Gastrocnemius medialis (tissue), 4 donors: ENCODE measurements around the gene GMEB2. TPM values are rescaled to one million over a fixed set of nuclear protein-coding genes. Genes with fewer than 3 reads are reported as not detected.
A peak's percentile ranks its signal among the peaks of the same experiment; 100 is the strongest.

Experiments used
- ATAC-seq, 2 donors: fragments of 150-250 bp; one replicate each; pipeline ENCODE4 v1.9.1; 2016
- DNase-seq, 2 donors: peaks; one replicate each; pipeline ENCODE4 v3.0.0-alpha.2; 2019
- H3K27ac ChIP-seq, 4 donors: fragments of 200-600 bp; sonication (generic); 1 replicate in 1 of 4; 2 replicates in 3 of 4; pipeline ENCODE4 v1.5.1; 2016 to 2018; ENCODE audit warnings: mild to moderate bottlenecking in 2 of 4, moderate library complexity in 1 of 4
- H3K27me3 ChIP-seq, 3 donors: fragments of 200-600 bp; sonication (generic) in 2 of 3; 1 replicate in 1 of 3; 2 replicates in 2 of 3; pipeline versions ENCODE4 v1.5.1 to v1.6.0; 2016 to 2019; ENCODE audit warnings: mild to moderate bottlenecking in 1 of 3, moderate library complexity in 1 of 3
- H3K36me3 ChIP-seq, 2 donors: fragments of 200-600 bp; sonication (generic) in 1 of 2; one replicate each; pipeline ENCODE4 v1.5.1; 2017 to 2018
- H3K4me1 ChIP-seq, 2 donors: fragments of 200-600 bp; sonication (generic) in 1 of 2; one replicate each; pipeline ENCODE4 v1.5.1; 2016 to 2017; ENCODE audit warnings: mild to moderate bottlenecking in 2 of 2
- H3K4me3 ChIP-seq, 4 donors: fragments of 200-600 bp; sonication (generic) in 3 of 4; 1 replicate in 1 of 4; 2 replicates in 3 of 4; pipeline ENCODE4 v1.5.1; 2016 to 2019; ENCODE audit warnings: mild to moderate bottlenecking in 2 of 4
- H3K9me3 ChIP-seq, 3 donors: fragments of 200-600 bp; sonication (generic) in 2 of 3; 1 replicate in 1 of 3; 2 replicates in 2 of 3; pipeline ENCODE4 v1.5.1; 2016 to 2019
- CTCF ChIP-seq, 5 experiments: fragments of 450-650 bp in 3 of 5; fragments of 200-600 bp in 2 of 5; sonication (generic) in 2 of 5; IDR thresholded peaks in 4 of 5; conservative IDR thresholded peaks in 1 of 5; 1 replicate in 4 of 5; 2 replicates in 1 of 5; pipeline ENCODE4 v1.5.1; 2016 to 2019; ENCODE audit warnings: antibody characterized with exemption in 5 of 5, mild to moderate bottlenecking in 3 of 5, moderate library complexity in 3 of 5
- POLR2A ChIP-seq, 2 donors: fragments of 450-650 bp; IDR thresholded peaks; one replicate each; pipeline ENCODE4 v1.6.1; 2017; ENCODE audit warnings: antibody characterized with exemption in 2 of 2, mild to moderate bottlenecking in 2 of 2, moderate library complexity in 2 of 2
- in situ Hi-C, 4 donors: fragments of 200-750 bp; cut with MboI; loops; one replicate each; pipeline versions ENCODE4 v1.15.0 to v1.8.0; 2017; ENCODE audit warnings: low sequenced_read_pairs in 4 of 4
- intact Hi-C: fragments of 100-400 bp; cut with DNase I; formaldehyde crosslinking; loops from one replicate; pipeline ENCODE4 v1.15.1; 2023; ENCODE audit warnings: low total_unique reads
- total RNA-seq, 4 donors: library from RNA; depleted of rRNA; stranded (reverse); fragments of >200 nt; gene quantifications; one replicate each; pipeline versions ENCODE4 v1.1.0 to v1.2.3, GENCODE V29; 2016

Gene GMEB2
- total RNA-seq, 4 donors from 2014 or later = 6.1 to 14.3 (median 6.8) TPM

- DNase-seq = no peak
- no peak for TF ChIP-seq CTCF (IDR thresholded peaks at IDR 0.05 in 4 of 5, conservative IDR thresholded peaks at IDR 0.05 in 1 of 5)
- TF ChIP-seq POLR2A (IDR thresholded peaks at IDR 0.05) = no peak
- in situ Hi-C loops (no loop called here), intact Hi-C loops (no loop called here)
- no peak overlapping the region for H3K4me3 ChIP-seq
- peaks cover 0 to 69% of the 10 kb centered on the region in 2 donors for H3K36me3 ChIP-seq
- ATAC-seq = no peak
- no peaks in the 10 kb centered on the region for H3K4me1 ChIP-seq
- H3K9me3 ChIP-seq = no peaks in the 10 kb centered on the region
- H3K27me3 ChIP-seq = no peaks in the 10 kb centered on the region
- no peak overlapping the region for H3K27ac ChIP-seq
Measured at GRCh38 chr20:63597651-63598478, 29.0 kb downstream of the GMEB2 start.

- in situ Hi-C loops = no loop called here
- intact Hi-C loops = no loop called here
- Histone ChIP-seq H3K27me3 (no peaks in the 10 kb centered on the region), H3K27ac (no peak overlapping the region), H3K4me3 (no peak overlapping the region), H3K9me3 (no peaks in the 10 kb centered on the region), H3K36me3 (peaks cover 0 to 69% of the 10 kb centered on the region in 2 donors), H3K4me1 (no peaks in the 10 kb centered on the region)
- DNase-seq (no peak), ATAC-seq (no peak)
- no peak for TF ChIP-seq POLR2A (IDR thresholded peaks at IDR 0.05)
Measured at GRCh38 chr20:63596423-63596822, 30.5 kb downstream of the GMEB2 start.

GRCh38 chr20:63595416-63596127, 31.3 kb downstream of the GMEB2 start:
- H3K36me3 ChIP-seq = peaks cover 0 to 67% of the 10 kb centered on the region in 2 donors
- intact Hi-C loops (no loop called here), in situ Hi-C loops (no loop called here)
- ATAC-seq (no peak), DNase-seq (no peak)
- H3K27me3 ChIP-seq = no peaks in the 10 kb centered on the region
- H3K9me3 ChIP-seq = no peaks in the 10 kb centered on the region
- no peak for TF ChIP-seq CTCF (IDR thresholded peaks at IDR 0.05 in 4 of 5, conservative IDR thresholded peaks at IDR 0.05 in 1 of 5)
- no peak for TF ChIP-seq POLR2A (IDR thresholded peaks at IDR 0.05)
- no peaks in the 10 kb centered on the region for H3K4me1 ChIP-seq
- no peak overlapping the region for H3K27ac ChIP-seq
- no peak overlapping the region for H3K4me3 ChIP-seq

- Histone ChIP-seq H3K4me1 (no peaks in the 10 kb centered on the region), H3K4me3 (no peak overlapping the region), H3K27ac (no peak overlapping the region), H3K9me3 (no peaks in the 10 kb centered on the region), H3K36me3 (peaks cover 0 to 72% of the 10 kb centered on the region in 2 donors), H3K27me3 (no peaks in the 10 kb centered on the region)
- in situ Hi-C loops (no loop called here), intact Hi-C loops (no loop called here)
- DNase-seq = no peak
- ATAC-seq = peak in 1 of 2 donors; percentile 61
- no peak for TF ChIP-seq CTCF (IDR thresholded peaks at IDR 0.05 in 4 of 5, conservative IDR thresholded peaks at IDR 0.05 in 1 of 5)
- no peak for TF ChIP-seq POLR2A (IDR thresholded peaks at IDR 0.05)
Measured at GRCh38 chr20:63594043-63594561, 32.8 kb downstream of the GMEB2 start.

GRCh38 chr20:63592661-63593060, 34.2 kb downstream of the GMEB2 start:
- intact Hi-C loops (no loop called here), in situ Hi-C loops (no loop called here)
- TF ChIP-seq CTCF (IDR thresholded peaks at IDR 0.05 in 4 of 5, conservative IDR thresholded peaks at IDR 0.05 in 1 of 5) (no peak), POLR2A (IDR thresholded peaks at IDR 0.05) (no peak)
- H3K9me3 ChIP-seq = no peaks in the 10 kb centered on the region
- DNase-seq (no peak), ATAC-seq (no peak)
- no peaks in the 10 kb centered on the region for H3K4me1 ChIP-seq
- no peak overlapping the region for H3K4me3 ChIP-seq
- no peaks in the 10 kb centered on the region for H3K27me3 ChIP-seq
- no peak overlapping the region for H3K27ac ChIP-seq
- peaks cover 0 to 75% of the 10 kb centered on the region in 2 donors for H3K36me3 ChIP-seq
